Central memory CD4-positive, alpha-beta T cell (primary cell): ENCODE measurements around the gene GPR176.
A peak's percentile ranks its signal among the peaks of the same experiment; 100 is the strongest.

Experiments used
- DNase-seq: peaks from one replicate; pipeline ENCODE4 v3.0.0; 2022

Gene GPR176

GRCh38 chr15:39799552-39800011, 120.5 kb downstream of the GPR176 start:
- DNase-seq = no peak

- DNase-seq = no peak
These were observed 121.7 kb downstream of the GPR176 start for GRCh38 chr15:39798382-39798781.

- DNase-seq = no peak
These were observed 122.7 kb downstream of the GPR176 start for GRCh38 chr15:39797407-39797806.

GRCh38 chr15:39796601-39797000, 123.5 kb downstream of the GPR176 start:
- DNase-seq = no peak

GRCh38 chr15:39795486-39795885, 124.6 kb downstream of the GPR176 start:
- DNase-seq = no peak

- no peak for DNase-seq
These were observed 125.1 kb downstream of the GPR176 start for GRCh38 chr15:39794954-39795353.

GRCh38 chr15:39793923-39794322, 126.1 kb downstream of the GPR176 start:
- no peak for DNase-seq

GRCh38 chr15:39792844-39793335, 127.2 kb downstream of the GPR176 start:
- DNase-seq = no peak

GRCh38 chr15:39792025-39792843, 127.8 kb downstream of the GPR176 start:
- no peak for DNase-seq

- DNase-seq = no peak
These were observed 130.3 kb downstream of the GPR176 start for GRCh38 chr15:39789736-39790135.

GRCh38 chr15:39788800-39789565, 131.1 kb downstream of the GPR176 start:
- DNase-seq = no peak

GRCh38 chr15:39788108-39788507, 132.0 kb downstream of the GPR176 start:
- no peak for DNase-seq

GRCh38 chr15:39787479-39787878, 132.6 kb downstream of the GPR176 start:
- no peak for DNase-seq

- peak; percentile 26 for DNase-seq
These were observed 133.5 kb downstream of the GPR176 start for GRCh38 chr15:39786447-39787056.

GRCh38 chr15:39785841-39786240, 134.2 kb downstream of the GPR176 start:
- no peak for DNase-seq

- no peak for DNase-seq
These were observed 134.9 kb downstream of the GPR176 start for GRCh38 chr15:39785139-39785538.

GRCh38 chr15:39784638-39785037, 135.4 kb downstream of the GPR176 start:
- DNase-seq = no peak

- no peak for DNase-seq
These were observed 135.9 kb downstream of the GPR176 start for GRCh38 chr15:39784125-39784524.

- peak; percentile 9 for DNase-seq
These were observed 136.7 kb downstream of the GPR176 start for GRCh38 chr15:39783244-39783820.

- peak; percentile 95 for DNase-seq
These were observed 137.5 kb downstream of the GPR176 start, which contains the start of gene FSIP1 for GRCh38 chr15:39782441-39783138. Gene FSIP1, minus strand, starts transcription at chr15:39782841. Its CDS starts 6,317 bp downstream, at chr15:39776524.

- DNase-seq = no peak
These were observed 138.1 kb downstream of the GPR176 start for GRCh38 chr15:39781967-39782302.
